DMS79 treated with DMSO at 0.1 percent for 48 hours (cell line): ENCODE results near the gene SULT1C4.
A peak's percentile ranks its signal among the peaks of the same experiment; 100 is the strongest.
"Not testable (repeated sequence)": the region's sequence is repeated elsewhere in the genome, so short reads cannot be mapped to it uniquely, and the experiment has no call there.

Experiments used
- DNase-seq: peaks from one replicate; lab custom pipeline; 2025; lab: John Stamatoyannopoulos, UW

The SULT1C4 gene

DNA sequence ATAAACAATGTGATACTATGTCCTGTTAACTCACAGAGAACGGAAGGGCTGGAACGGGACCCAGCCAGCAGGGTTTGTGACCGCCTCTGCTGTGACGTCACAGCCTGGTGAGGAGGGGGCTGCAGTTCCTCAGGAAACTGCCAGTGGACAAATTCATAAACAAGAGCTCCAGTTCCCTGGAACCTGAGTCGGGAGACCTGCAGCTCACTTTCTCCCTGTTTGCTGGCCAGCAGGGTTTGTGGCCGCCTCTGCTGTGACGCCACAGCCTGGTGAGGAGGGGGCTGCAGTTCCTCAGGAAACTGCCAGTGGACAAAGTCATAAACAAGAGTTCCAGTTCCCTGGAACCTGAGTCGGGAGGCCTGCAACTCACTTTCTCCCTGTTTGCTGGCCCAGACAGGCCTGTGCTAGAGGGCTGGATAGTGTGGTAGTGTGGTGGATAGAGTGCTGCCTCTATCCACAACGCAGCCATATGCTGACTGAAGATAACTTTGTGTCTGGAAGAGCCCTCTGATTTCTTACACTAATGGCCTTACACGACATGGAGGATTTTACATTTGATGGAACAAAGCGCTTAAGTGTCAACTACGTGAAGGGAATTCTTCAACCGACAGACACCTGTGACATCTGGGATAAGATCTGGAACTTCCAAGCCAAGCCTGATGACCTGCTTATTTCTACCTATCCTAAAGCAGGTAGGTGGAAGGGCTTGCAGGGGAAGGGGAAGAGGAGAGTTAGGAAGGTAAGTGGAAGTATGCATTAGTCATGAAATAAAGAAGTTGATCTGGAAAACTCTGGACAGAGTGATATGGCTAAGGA, at the start of gene SULT1C4:
TSS of gene SULT1C4 (plus strand) at position 140 of the 816 bp plus-strand sequence. CDS start at position 524, 384 bp downstream.
- DNase-seq = no peak

- peak; percentile 43 for DNase-seq
These were observed 48.0 kb upstream of the SULT1C4 start for GRCh38 chr2:108329771-108330170.

- peak; percentile 28 for DNase-seq
These were observed 46.8 kb upstream of the SULT1C4 start for GRCh38 chr2:108330979-108331378.

GRCh38 chr2:108345951-108346350, 31.8 kb upstream of the SULT1C4 start:
- DNase-seq = no peak

DNA sequence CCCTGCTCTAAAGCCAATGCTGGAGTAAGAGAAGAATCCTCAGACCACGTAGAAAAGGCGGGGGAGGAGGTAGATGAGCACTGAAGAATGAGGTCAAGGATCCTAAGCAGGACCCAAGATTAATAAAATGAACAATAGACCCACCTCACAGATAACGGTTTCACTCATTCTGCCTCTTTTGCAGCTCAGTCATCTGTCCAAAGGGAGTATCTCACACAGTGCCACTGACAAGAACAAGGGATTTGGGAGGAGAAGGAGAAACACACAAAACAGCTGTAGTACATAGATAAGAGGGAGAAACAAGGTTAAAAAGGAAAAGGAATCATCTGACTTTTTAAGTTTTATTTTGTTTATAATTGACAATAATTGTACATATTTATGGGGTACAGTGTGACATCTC, 30.9 kb upstream of the SULT1C4 start:
- no peak for DNase-seq

DNA sequence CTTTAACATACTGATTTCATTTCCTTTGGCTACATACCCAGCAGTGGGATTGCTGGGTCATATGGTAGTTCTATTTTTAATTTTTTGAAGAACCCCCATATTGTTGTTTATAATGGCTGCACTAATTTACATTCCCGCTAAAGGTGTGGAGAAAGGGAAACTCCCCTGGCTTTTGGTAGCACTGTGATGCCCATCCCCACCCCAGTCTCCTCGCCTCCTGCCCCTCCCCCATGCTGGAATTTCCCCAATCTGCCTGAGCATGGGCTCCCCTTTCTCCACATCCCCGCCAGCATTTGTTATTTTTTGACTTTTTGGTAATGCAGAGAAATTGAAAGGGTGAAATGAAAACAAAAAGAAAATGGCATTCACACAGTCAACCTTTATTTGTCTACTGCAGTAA, 30.0 kb upstream of the SULT1C4 start:
- no peak for DNase-seq

- DNase-seq = no peak
These were observed 28.8 kb upstream of the SULT1C4 start for GRCh38 chr2:108348816-108349570.

DNA sequence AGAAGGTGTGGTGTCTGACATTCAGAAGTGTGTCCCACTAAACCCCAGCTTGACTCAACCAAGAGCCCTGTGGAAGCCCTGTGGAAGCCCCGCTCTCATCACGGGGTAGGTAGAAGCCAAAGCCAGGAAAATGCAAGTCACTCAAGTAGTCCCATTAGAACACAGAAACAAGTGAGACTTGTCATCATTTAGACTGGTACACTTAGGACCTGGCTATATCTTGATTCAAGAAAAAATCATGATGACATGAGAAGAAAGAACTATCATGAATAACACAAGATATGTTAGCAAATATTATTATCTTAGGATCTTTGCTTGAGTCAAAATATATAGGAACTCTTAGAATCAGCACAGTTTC, 28.2 kb upstream of the SULT1C4 start:
- DNase-seq = no peak

GRCh38 chr2:108351889-108352288, 25.9 kb upstream of the SULT1C4 start:
- no peak for DNase-seq

DNA sequence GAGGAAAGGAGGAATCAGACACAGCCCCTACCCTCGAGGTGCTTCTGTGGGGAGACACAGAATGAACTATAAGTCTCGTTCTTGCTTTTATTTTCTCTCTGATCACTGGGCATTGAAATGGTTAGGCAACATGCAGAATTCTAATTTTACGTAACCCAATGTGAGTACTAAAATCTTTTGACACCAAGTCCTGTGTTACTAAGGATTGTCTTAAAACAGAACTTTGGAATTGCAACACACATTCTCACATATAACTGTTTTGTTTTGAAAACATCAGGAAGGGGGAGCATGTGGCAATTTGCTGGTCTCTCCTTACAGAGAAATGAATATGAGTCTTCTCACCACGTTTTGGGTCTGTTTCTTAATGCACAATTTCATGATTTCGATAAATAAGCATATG, 23.6 kb upstream of the SULT1C4 start:
- no peak for DNase-seq

DNA sequence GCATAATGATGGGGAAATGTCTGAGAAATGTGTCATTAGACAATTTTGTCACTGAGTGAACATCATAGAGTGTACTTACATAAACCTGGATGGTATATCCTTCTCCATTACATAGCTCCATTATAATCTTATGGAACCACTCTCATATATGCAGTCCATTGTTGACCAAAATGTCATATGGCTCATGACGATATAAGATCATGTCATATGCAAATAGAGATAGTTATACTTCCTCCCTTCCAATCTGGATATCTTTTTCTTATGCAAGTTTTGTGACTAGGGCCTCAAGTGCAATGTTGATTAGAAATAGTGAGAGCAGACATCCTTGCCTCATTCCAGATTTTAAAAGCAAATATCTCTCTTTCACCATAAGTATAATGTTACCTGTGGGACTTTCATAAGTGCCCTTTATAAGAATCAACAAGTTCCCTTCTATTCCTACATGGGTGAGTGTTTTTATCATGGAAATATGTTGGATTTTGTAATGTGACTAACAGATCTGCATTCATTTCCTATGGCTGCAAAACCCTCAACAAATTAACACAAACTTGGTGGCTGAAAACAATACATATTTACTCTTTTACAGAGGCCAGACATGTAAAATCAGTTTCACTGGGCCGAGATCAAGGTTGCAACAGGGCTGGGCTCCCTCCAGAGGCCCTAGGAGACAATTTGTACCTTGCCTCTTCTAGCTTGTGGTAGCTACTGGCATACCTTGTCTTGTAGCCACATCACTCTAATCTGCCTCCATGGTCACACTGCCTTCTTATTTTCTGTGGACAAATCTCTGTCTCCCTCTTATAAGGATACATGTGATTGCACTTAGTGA, 21.6 kb upstream of the SULT1C4 start:
- no peak for DNase-seq

DNA sequence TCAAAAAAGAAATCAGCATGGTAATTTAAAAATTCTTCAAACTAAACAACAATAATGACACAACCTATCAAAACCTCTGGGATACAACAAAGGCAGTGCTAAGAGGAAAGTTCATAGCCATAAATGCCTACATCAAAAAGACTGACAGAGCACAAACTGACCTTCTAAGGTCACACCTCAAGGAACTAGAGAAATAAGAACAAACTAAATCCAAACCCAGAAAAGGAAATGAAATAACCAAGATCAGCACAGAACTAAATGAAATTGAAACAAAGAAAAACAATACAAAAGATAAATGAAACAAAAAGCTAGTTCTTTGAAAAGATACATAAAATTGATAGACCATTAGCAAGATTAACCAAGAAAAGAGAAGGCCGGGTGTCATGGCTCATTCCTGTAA, 18.4 kb upstream of the SULT1C4 start:
- DNase-seq = not testable (repeated sequence)

GRCh38 chr2:108360776-108361468, 16.8 kb upstream of the SULT1C4 start:
- DNase-seq = no peak

- no peak for DNase-seq
These were observed 14.5 kb upstream of the SULT1C4 start for GRCh38 chr2:108363024-108363907.

GRCh38 chr2:108363908-108364225, 13.9 kb upstream of the SULT1C4 start:
- DNase-seq = no peak

DNA sequence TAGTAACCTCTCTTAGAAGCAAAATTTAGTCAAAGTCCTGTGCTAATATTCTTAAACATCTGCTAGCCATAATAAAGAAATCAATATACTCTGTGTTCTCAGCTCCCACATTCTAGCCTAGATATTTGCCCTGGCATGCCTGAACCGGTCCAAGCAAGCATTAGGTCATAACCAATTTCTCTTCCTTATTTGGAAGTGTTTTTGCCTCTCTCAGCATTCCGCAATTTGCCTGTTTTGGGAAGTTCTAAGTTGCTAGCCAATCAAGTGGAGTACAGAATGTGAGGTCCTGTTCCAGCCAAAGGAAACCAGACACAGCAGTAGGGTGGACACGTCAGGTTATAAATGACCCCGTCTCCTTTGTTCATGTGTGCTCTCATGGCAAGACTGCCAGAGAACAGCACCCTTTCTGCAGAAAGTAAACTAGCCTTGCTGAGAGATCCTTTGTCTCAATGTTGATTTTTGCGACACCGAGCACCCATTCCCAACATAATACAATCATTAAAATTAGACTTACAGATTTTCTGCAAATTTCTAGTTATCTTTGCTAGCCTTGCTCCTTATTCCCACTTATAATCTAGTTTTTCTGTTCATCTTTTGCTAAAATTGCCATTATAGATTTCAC, 13.0 kb upstream of the SULT1C4 start:
- DNase-seq = no peak

- no peak for DNase-seq
These were observed 12.1 kb upstream of the SULT1C4 start for GRCh38 chr2:108365656-108366055.

GRCh38 chr2:108367014-108367413, 10.7 kb upstream of the SULT1C4 start:
- DNase-seq = no peak

GRCh38 chr2:108367561-108368175, 10.1 kb upstream of the SULT1C4 start:
- DNase-seq = no peak

- DNase-seq = no peak
These were observed 8.6 kb upstream of the SULT1C4 start for GRCh38 chr2:108369153-108369552.
